Measurements from ENCODE around the gene ELF2.

- no peak for TF ChIP-seq POLR2A (IDR thresholded peaks at IDR 0.05)
- TF ChIP-seq, protein P1, sequence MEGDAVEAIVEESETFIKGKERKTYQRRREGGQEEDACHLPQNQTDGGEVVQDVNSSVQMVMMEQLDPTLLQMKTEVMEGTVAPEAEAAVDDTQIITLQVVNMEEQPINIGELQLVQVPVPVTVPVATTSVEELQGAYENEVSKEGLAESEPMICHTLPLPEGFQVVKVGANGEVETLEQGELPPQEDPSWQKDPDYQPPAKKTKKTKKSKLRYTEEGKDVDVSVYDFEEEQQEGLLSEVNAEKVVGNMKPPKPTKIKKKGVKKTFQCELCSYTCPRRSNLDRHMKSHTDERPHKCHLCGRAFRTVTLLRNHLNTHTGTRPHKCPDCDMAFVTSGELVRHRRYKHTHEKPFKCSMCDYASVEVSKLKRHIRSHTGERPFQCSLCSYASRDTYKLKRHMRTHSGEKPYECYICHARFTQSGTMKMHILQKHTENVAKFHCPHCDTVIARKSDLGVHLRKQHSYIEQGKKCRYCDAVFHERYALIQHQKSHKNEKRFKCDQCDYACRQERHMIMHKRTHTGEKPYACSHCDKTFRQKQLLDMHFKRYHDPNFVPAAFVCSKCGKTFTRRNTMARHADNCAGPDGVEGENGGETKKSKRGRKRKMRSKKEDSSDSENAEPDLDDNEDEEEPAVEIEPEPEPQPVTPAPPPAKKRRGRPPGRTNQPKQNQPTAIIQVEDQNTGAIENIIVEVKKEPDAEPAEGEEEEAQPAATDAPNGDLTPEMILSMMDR (IDR thresholded peaks at IDR 0.05), result no peak
These were observed 22.5 kb downstream of the ELF2 start for GRCh38 chr4:139154538-139154937.

Measured in breast epithelium (tissue), 3 donors.